ENCODE measurements around the gene NACC2.

NACC2 gene

GRCh38 chr9:136024696-136025316 lies 70.3 kb downstream of the NACC2 start:
- H3K4me3 ChIP-seq (replicated peaks; ENCODE audit: low read depth, low read length) = no peak overlapping the region
- DNase-seq (ENCODE audit: extremely low read depth, low read depth) = no peak
- TF ChIP-seq CTCF (IDR thresholded peaks at IDR 0.05; ENCODE audit: low read depth, low read length, missing control alignments) = no peak

GRCh38 chr9:136024286-136024685 lies 70.8 kb downstream of the NACC2 start:
- TF ChIP-seq CTCF (IDR thresholded peaks at IDR 0.05; ENCODE audit: low read depth, low read length, missing control alignments) = no peak
- no peak for DNase-seq (ENCODE audit: extremely low read depth, low read depth)
- H3K4me3 ChIP-seq (replicated peaks; ENCODE audit: low read depth, low read length) = no peak overlapping the region

DNA sequence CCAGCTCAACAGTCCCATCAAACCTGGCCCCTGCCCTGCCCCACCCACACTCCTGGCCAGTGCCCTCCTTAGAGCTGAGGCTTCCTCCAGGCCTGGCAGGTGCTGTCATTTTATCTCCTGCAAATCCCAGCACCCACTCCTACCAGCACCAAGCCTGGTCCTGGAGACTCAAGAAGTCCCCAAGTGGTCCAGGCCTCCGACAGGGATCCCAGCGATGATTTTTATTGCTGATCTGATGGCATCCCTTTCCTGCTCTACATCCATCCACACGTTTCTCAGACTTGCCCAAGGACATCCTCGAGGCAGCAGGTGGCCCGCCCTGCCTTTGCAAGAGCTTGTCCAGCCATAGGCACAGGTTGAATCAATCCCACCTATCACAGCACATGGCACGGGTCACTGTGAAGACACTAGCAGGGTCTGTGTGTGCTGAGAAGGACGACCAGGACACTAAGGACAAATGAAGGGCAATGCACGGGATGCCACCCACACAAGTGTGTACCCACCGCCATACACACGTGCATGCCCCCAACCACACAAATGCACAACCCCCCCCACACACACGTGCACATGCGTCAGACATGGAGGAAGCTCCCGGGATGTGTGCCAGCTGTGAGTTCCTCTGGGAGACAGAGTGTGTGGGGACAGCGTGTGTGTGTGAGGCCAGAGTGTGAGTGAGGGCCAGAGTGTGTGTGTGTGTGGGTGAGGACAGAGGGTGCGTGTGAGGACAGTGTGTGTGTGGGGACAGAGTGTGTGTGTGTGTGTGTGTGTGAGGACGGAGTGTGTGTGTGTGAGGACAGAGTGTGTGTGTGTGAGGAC lies 71.5 kb downstream of the NACC2 start:
- peak; percentile 52 for DNase-seq (ENCODE audit: extremely low read depth, low read depth)
- H3K4me3 ChIP-seq (replicated peaks; ENCODE audit: low read depth, low read length) = no peak overlapping the region
- TF ChIP-seq CTCF (IDR thresholded peaks at IDR 0.05; ENCODE audit: low read depth, low read length, missing control alignments) = no peak

DNA sequence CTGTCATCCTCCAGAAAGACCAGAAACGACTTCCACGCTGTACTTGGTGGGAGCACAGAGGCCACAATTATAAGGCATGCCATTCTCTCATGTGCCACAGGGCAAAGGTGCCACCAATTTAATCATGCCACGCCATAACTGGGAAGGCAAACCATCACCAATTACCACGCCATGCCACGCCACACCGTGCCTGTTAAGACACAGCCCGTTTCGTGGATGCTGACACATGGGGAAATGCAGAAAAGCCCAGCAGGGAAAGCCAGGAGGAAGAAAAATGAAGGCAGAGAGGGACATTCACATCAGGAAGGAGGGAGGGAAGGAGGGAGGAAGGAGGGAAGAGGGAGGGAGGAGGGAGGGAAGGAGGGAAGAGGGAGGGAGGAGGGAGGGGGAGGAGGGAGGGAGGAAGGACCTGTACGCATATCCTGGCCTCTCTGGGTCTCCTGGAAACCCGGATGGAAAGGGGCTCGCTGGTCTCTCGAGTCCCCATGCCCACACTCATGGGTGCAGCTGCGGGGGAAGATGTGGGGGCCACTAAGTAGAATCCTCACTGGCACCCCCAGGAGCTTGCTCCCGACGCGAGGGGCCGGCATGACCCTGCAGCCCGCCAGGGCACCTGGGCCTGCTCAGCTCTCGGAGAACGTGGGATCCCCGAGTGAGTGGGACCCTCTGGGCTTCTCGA lies 72.2 kb downstream of the NACC2 start:
- DNase-seq (ENCODE audit: extremely low read depth, low read depth) = no peak
- no peak for TF ChIP-seq CTCF (IDR thresholded peaks at IDR 0.05; ENCODE audit: low read depth, low read length, missing control alignments)
- H3K4me3 ChIP-seq (replicated peaks; ENCODE audit: low read depth, low read length) = no peak overlapping the region

GRCh38 chr9:136021872-136022681 lies 73.0 kb downstream of the NACC2 start:
- no peak overlapping the region for H3K4me3 ChIP-seq (replicated peaks; ENCODE audit: low read depth, low read length)
- no peak for DNase-seq (ENCODE audit: extremely low read depth, low read depth)
- TF ChIP-seq CTCF (IDR thresholded peaks at IDR 0.05; ENCODE audit: low read depth, low read length, missing control alignments) = peak; percentile 18

- TF ChIP-seq CTCF (IDR thresholded peaks at IDR 0.05; ENCODE audit: low read depth, low read length, missing control alignments) = no peak
- no peak for DNase-seq (ENCODE audit: extremely low read depth, low read depth)
- H3K4me3 ChIP-seq (replicated peaks; ENCODE audit: low read depth, low read length) = no peak overlapping the region
Measured at GRCh38 chr9:136021171-136021871, 73.8 kb downstream of the NACC2 start.
